ENCODE measurements around the gene CKS1B. TPM values are rescaled to one million over a fixed set of nuclear protein-coding genes. Genes with fewer than 3 reads are reported as not detected.
"Not testable (repeated sequence)": the region's sequence is repeated elsewhere in the genome, so short reads cannot be mapped to it uniquely, and the experiment has no call there.

The CKS1B gene
- polyA plus RNA-seq, 1 experiment = 111 TPM

DNA sequence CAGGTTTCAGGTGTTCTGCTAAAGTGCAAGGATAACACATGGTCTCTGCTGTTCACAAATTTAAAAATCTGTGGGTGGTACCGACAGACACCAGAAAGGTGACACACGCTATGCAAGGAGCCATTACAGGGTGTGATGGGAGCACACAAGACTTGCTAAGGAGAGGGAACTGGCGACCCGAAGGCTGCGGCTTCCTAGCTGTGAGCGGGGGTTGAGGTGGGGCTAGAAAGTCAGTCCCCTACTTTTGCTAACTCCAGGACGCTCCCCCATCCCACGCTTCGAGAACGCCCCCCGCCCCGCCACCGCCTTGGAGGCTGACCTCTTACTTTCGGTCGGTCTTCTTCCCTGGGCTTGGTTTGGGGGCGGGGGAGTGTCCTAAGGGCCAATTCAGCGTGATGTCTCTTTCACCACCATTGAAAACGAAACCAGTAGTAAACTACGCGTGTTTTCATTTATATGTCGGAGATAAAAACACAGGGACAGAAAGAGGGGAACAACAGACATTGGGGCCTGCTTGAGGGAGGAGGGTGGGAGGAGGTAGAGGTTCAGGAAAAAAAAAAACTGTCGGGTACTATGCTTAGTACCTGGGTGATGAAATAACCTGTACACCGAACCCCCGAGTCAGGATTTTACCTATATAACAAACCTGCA lies 1.1 kb downstream of the CKS1B start:
- no peak for DNase-seq (ENCODE audit: low read depth)
- ChIA-PET CTCF (interaction anchor here (1.5 to 1.8 kb wide), 2 partner anchors 86 to 116 kb away, joined by 5 to 6 read pairs; no protein-coding TSS in a partner anchor), POLR2A (no interaction called here)
- no peaks in the 10 kb centered on the region for H3K36me3 ChIP-seq (ENCODE audit: control insufficient read depth, insufficient read depth, low read length)
- TF ChIP-seq, protein P1, sequence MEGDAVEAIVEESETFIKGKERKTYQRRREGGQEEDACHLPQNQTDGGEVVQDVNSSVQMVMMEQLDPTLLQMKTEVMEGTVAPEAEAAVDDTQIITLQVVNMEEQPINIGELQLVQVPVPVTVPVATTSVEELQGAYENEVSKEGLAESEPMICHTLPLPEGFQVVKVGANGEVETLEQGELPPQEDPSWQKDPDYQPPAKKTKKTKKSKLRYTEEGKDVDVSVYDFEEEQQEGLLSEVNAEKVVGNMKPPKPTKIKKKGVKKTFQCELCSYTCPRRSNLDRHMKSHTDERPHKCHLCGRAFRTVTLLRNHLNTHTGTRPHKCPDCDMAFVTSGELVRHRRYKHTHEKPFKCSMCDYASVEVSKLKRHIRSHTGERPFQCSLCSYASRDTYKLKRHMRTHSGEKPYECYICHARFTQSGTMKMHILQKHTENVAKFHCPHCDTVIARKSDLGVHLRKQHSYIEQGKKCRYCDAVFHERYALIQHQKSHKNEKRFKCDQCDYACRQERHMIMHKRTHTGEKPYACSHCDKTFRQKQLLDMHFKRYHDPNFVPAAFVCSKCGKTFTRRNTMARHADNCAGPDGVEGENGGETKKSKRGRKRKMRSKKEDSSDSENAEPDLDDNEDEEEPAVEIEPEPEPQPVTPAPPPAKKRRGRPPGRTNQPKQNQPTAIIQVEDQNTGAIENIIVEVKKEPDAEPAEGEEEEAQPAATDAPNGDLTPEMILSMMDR (IDR thresholded peaks at IDR 0.05; ENCODE audit: insufficient read depth, low read depth, low read length) = no peak
- peak overlapping the region; percentile 60 for H3K4me3 ChIP-seq (ENCODE audit: low read depth, low read length)
- H3K27me3 ChIP-seq (ENCODE audit: control insufficient read depth, insufficient read depth, low read length) = no peaks in the 10 kb centered on the region

DNA sequence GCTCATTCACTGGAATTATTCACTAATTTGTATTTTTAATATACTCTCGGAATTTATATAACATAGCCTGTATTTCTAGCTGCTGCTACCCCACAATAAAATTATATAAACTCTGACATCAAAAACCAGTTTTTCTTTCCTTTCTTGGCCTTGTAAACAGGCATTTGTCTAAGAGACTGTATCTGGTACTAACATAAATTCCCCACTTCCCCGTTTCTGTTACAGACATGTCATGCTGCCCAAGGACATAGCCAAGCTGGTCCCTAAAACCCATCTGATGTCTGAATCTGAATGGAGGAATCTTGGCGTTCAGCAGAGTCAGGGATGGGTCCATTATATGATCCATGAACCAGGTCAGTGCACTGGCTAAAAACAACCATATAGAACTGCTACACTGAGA lies 3.3 kb downstream of the CKS1B start:
- CTCF ChIA-PET = interaction anchor here (1.4 to 3.0 kb wide), 2 partner anchors 16 to 22 kb away, joined by 3 to 17 read pairs; partner anchors contain the start of gene PYGO2
- H3K27me3 ChIP-seq (ENCODE audit: control insufficient read depth, insufficient read depth, low read length); DNase-seq (ENCODE audit: low read depth); POLR2A ChIA-PET; H3K36me3 ChIP-seq (ENCODE audit: control insufficient read depth, insufficient read depth, low read length); H3K4me3 ChIP-seq (ENCODE audit: low read depth, low read length): not testable (repeated sequence)

DNA sequence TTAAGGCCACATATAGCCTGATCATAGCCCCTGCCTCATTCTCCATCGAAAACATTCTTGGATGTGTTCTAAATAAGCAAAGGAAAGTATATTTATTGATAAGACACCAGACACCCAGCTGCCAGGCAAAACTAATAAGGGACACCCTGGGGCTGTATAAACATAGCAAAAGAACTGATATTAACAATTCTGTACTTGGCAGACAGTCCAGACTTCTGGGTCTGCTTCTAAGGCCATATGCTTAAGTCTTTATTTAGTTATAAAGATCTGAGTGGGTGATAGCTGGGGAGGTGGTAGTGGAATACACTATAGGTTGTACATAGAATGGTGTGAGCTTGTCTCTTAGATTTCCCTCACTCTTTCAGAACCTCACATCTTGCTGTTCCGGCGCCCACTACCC lies 3.9 kb downstream of the CKS1B start:
- ChIA-PET CTCF (interaction anchor here (1.4 to 3.0 kb wide), 2 partner anchors 17 to 22 kb away, joined by 3 to 17 read pairs; partner anchors contain the start of gene PYGO2), POLR2A (no interaction called here)
- TF ChIP-seq, protein P1 (IDR thresholded peaks at IDR 0.05; ENCODE audit: insufficient read depth, low read depth, low read length) = no peak
- no peak for DNase-seq (ENCODE audit: low read depth)
- Histone ChIP-seq H3K36me3 (ENCODE audit: control insufficient read depth, insufficient read depth, low read length) (no peaks in the 10 kb centered on the region), H3K4me3 (ENCODE audit: low read depth, low read length) (no peak overlapping the region), H3K27me3 (ENCODE audit: control insufficient read depth, insufficient read depth, low read length) (no peaks in the 10 kb centered on the region)

DNA sequence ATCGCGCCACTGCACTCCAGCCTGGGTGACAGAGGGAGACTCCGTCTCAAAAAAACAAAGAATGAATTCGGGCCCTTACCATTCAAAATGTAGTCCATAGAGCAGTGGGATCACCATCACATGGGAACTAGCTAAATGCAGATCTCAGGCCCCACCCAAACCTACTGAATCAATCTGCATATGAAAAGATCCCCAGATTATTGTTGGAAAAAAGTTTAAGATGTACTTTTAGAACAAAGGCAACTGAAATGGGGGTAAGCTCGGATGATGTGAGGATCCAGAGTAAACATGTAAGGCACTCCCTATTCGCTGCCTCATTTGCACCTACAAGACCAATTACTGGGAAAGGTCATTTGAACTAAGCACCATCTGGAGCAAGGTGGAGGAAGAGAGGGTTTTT lies 7.9 kb downstream of the CKS1B start:
- ChIA-PET POLR2A (no interaction called here), CTCF (interaction anchor here (0.7 to 3.6 kb wide), 6 partner anchors 13 to 103 kb away, joined by 3 to 23 read pairs (median 6); partner anchors contain the start of genes LENEP and PBXIP1)
- Histone ChIP-seq H3K4me3 (ENCODE audit: low read depth, low read length) (no peak overlapping the region; the same call in 1 of the 2 replicates), H3K36me3 (ENCODE audit: control insufficient read depth, insufficient read depth, low read length) (no peaks in the 10 kb centered on the region), H3K27me3 (ENCODE audit: control insufficient read depth, insufficient read depth, low read length) (no peaks in the 10 kb centered on the region)
- no peak for DNase-seq (ENCODE audit: low read depth)
- TF ChIP-seq, protein P1 (IDR thresholded peaks at IDR 0.05; ENCODE audit: insufficient read depth, low read depth, low read length) = no peak

DNA sequence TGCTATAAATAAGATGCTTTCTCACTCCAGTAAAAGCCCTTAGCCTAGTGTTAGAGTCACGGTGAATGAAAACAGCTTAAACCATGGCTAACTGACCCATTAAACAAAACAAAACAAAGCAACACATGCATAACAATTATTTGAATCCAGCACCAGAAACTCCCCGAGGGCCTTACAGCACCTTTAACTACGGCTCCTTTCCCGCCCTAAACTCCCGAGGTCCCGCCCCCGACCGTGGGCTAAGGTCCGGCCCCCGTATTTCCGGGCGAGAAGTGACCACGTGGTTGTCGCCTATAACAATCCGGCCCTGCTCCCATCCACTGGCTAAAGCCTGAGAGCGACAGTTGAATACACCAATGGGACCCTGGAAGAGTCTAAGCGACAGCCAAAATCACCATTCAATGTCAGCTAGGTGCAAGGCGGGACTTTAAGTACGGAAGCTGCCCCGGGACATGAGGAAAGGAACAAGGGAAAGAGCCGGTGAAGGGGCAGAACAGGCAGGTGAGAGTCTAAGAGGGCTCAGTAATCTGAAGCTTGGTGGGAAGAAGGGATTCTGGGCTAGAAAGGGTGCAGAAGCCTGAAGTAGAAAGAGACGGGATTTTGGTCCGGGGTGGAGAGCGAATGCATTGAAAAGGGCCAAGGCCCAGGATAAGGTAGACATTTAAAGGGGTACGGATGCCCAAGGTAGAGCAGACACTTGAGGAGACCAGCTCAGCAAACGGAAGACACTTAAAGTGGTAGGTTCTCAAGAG lies 8.6 kb downstream of the CKS1B start, which contains the start of gene FLAD1:
Gene FLAD1 (plus strand): TSS at position 448 of the 752 bp plus-strand sequence. CDS start 351 bp downstream, outside the sequence.
- Histone ChIP-seq H3K27me3 (ENCODE audit: control insufficient read depth, insufficient read depth, low read length) (no peaks in the 10 kb centered on the region), H3K36me3 (ENCODE audit: control insufficient read depth, insufficient read depth, low read length) (peaks cover 4% of the 10 kb centered on the region), H3K4me3 (ENCODE audit: low read depth, low read length) (peak within 1 kb of the TSS; percentile 62)
- TF ChIP-seq, protein P1 (IDR thresholded peaks at IDR 0.05; ENCODE audit: insufficient read depth, low read depth, low read length) = no peak
- peak; percentile 98 for DNase-seq (ENCODE audit: low read depth)
- ChIA-PET POLR2A (no interaction called here), CTCF (interaction anchor here (1.0 to 3.6 kb wide), 7 partner anchors 9 to 102 kb away, joined by 3 to 23 read pairs (median 4); partner anchors contain the start of genes ADAM15, LENEP and PBXIP1)
